Fibroblast of pulmonary artery (primary cell): ENCODE results near the gene NCKAP1.
"Not testable (repeated sequence)": the region's sequence is repeated elsewhere in the genome, so short reads cannot be mapped to it uniquely, and the experiment has no call there.

Source experiments
- DNase-seq: peaks from one replicate; pipeline ENCODE4 v3.0.0-alpha.2; 2010; ENCODE audit warnings: low read depth
- H3K4me3 ChIP-seq: replicated peaks from 2 replicates; pipeline ENCODE4 v1.5.1; 2011; ENCODE audit warnings: low read depth, mild to moderate bottlenecking, control low read depth, low read length, moderate library complexity
- TF ChIP-seq, protein P1 (sequence below): IDR thresholded peaks from 2 replicates; pipeline ENCODE4 v1.5.1; 2011; ENCODE audit warnings: mild to moderate bottlenecking, control low read depth, low read length, inconsistent platforms; ENCODE audit errors: missing control alignments

NCKAP1 gene

DNA sequence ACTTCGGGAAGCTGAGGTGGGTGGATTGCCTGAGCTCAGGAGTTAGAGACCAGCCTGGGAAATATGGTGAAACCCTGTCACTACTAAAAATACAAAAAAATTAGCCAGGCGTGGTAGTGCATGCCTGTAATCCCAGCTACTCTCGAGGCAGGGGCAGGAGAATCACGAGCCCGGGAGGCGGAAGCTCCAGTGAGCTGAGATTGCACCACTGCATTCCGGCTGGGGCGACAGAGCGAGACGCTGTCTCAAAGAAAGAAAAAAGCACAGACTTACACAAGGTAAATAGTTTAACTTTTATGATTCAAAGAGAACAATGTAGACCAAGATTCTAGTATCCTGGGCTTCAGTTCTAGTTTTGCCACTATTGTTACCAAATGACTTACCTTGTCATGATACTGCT lies 37.4 kb downstream of the NCKAP1 start:
- H3K4me3 ChIP-seq: no peak overlapping the region
- TF ChIP-seq, protein P1, sequence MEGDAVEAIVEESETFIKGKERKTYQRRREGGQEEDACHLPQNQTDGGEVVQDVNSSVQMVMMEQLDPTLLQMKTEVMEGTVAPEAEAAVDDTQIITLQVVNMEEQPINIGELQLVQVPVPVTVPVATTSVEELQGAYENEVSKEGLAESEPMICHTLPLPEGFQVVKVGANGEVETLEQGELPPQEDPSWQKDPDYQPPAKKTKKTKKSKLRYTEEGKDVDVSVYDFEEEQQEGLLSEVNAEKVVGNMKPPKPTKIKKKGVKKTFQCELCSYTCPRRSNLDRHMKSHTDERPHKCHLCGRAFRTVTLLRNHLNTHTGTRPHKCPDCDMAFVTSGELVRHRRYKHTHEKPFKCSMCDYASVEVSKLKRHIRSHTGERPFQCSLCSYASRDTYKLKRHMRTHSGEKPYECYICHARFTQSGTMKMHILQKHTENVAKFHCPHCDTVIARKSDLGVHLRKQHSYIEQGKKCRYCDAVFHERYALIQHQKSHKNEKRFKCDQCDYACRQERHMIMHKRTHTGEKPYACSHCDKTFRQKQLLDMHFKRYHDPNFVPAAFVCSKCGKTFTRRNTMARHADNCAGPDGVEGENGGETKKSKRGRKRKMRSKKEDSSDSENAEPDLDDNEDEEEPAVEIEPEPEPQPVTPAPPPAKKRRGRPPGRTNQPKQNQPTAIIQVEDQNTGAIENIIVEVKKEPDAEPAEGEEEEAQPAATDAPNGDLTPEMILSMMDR: no peak
- no peak for DNase-seq

DNA sequence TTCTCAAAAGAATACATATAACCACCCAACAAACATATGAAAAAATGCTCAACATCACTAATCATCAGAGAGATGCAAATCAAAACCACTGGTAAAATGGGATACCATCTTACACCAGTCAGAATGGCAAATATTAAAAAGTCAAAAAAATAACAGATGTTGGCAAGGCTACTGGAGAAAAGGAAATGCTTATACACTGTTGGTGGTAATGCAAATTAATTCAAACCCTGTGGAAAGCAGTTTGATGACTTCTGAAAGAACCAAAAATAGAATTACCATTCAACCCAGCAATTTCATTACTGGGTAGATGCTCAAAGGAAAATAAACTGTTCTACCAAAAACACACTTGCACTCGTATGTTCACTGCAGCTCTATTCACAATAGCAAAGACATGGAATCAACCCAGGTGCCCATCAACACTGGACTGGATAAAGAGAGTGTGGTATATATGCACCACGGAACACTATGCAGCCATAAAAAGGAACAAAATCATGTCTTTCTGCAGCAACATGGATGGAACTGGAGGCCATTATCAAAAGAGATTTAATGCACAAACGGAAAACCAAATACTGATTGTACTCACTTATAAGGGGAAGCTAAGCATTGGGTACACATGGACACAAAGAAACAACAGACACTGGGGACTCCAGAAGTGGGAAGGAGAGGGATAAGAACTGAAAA lies 38.8 kb downstream of the NCKAP1 start:
- no peak for DNase-seq
- TF ChIP-seq, protein P1: no peak
- H3K4me3 ChIP-seq: no peak overlapping the region

DNA sequence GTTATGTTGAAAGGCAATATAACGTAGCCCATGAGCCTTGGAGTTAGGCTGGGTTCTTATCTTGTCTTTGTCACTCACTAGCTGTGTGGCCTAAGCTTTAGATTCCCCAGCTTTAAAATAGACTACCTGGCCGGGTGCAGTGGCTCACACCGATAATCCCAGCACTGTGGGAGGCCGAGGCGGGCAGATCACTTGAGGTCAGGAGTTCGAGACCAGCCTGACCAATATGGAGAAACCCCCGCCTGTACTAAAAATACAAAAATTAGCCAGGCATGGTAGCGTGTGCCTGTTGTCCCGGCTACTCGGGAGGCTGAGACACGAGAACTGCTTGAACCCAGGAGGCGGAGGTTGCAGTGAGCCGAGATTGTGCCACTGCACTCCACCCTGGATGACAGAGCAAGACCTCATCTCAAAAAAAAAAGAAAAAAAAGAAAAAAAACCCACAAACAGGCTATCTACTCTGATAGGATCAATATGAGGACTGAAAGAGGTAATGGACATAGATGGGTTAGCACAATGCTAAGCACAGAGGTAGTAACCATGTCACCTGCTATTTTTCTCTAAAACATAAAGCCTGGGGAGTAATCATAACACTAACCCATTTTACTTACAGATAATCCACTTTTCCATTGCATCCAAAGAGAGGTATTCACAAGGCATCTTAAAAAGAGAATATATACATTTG lies 43.9 kb downstream of the NCKAP1 start:
- TF ChIP-seq, protein P1: no peak
- H3K4me3 ChIP-seq: no peak overlapping the region
- no peak for DNase-seq

DNA sequence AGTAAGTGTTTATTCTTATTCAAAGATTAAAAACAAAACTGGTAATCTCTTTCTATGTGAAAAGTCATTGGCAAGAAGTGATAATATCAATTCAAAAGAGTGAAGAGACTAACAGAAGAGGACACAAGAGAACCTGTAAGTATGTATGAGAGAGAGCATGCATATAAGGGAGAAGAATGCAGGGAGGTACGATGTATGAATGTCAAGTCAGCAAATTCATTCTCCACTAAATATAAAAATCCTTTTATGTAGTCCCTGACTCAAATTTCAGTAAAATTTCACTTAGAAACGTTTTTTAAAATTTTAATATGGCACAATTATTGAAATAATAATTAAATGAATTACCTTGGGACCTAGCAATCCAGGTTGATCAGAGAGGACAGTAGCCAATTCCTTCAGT lies 55.3 kb downstream of the NCKAP1 start:
- DNase-seq: no peak
- H3K4me3 ChIP-seq: no peak overlapping the region
- TF ChIP-seq, protein P1: no peak

DNA sequence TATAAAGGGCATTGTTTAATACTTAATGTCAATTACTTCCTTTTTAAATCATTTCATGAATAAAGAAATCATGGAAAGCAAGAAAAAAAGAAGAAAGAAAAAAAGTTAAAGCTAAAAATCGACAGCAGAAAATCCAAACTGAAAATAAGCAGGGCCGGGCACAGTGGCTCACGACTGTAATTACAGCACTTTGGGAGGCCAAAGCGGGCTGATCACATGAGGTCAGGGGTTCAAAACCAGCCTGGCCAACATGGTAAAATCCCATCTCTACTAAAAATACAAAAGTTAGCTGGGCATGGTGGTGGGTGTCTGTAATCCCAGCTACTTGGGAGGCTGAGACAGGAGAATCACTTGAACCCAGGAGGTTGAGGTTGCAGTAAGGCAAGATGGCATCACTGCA lies 56.8 kb downstream of the NCKAP1 start:
- not testable (repeated sequence) for H3K4me3 ChIP-seq, DNase-seq

DNA sequence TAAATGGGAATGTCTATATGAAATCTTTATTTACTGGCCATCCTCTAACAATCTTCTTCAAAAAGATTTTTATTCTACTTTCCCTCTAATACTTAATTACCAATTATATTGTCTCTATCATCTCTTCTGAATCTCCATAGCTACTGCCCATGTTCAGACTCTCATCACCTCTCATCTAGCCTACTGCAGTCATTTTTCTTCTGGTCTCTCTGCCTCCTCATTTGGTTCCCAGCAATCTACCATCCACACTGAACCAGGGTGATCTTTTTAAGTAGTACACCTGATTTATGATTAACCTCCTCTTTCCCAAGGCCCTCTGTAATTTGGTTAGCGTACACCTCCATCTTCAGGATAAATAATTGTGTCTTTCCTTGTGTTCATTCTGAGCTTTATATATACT lies 57.6 kb downstream of the NCKAP1 start:
- DNase-seq: no peak
- no peak overlapping the region for H3K4me3 ChIP-seq
- TF ChIP-seq, protein P1: no peak

DNA sequence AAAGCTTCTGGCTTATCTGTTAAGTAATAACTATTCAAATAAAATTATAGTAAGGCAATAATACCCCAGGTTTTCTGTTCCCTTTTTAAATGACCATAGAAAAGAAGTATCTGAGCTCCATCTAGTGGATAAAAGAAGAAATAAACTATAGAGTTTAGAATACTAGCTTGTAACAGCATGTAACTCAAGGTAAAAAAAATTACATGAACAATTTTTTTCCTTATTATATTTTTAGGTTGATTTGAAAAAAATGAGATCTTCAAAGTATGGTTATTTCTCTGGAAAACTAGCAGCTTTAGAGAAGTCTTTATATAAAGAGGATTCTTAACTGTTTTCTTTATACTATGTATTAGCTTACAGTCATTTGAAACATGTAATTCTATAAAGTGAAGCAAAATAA lies 58.1 kb downstream of the NCKAP1 start:
- TF ChIP-seq, protein P1: peak; percentile 40
- DNase-seq: peak; percentile 64
- H3K4me3 ChIP-seq: no peak overlapping the region
